Neural cell (in vitro differentiated cells): ENCODE results near the gene ANXA2. TPM values are rescaled to one million over a fixed set of nuclear protein-coding genes. Genes with fewer than 3 reads are reported as not detected.

Experiments used
- H2AFZ ChIP-seq: fragments of 200-600, 300-800 bp; sonication (generic), shearing (Covaris generic); 2 replicates; pipeline ENCODE4 v1.6.0; 2014; ENCODE audit warnings: low read depth, mild to moderate bottlenecking, antibody characterized with exemption, low read length, moderate library complexity
- H3F3A ChIP-seq: fragments of 200-600 bp; shearing (Covaris generic); 2 replicates; pipeline ENCODE4 v1.6.1; 2016; ENCODE audit warnings: mild to moderate bottlenecking, moderate library complexity, mixed read lengths, antibody characterized with exemption, low read length; ENCODE audit not compliant: insufficient read depth, poor library complexity, severe bottlenecking
- H3K27ac ChIP-seq: fragments of 200-600, 300-800 bp; sonication (generic), shearing (Covaris generic); 2 replicates; pipeline ENCODE4 v1.5.1; 2014; ENCODE audit warnings: mild to moderate bottlenecking, low read length, moderate library complexity
- H3K27me3 ChIP-seq: fragments of 300-800, 200-600 bp; sonication (generic), shearing (Covaris generic); 2 replicates; pipeline ENCODE4 v1.6.0; 2014; ENCODE audit warnings: mild to moderate bottlenecking, low read depth, low read length, moderate library complexity; ENCODE audit not compliant: insufficient read depth
- H3K36me3 ChIP-seq: fragments of 300-800, 200-600 bp; sonication (generic), shearing (Covaris generic); 2 replicates; pipeline ENCODE4 v1.5.1; 2014; ENCODE audit warnings: mild to moderate bottlenecking, antibody characterized with exemption, low read length, moderate library complexity; ENCODE audit not compliant: insufficient read depth
- H3K4me2 ChIP-seq: fragments of 300-800, 200-600 bp; sonication (generic), shearing (Covaris generic); 2 replicates; pipeline ENCODE4 v1.6.0; 2014; ENCODE audit warnings: mild to moderate bottlenecking, low read length
- H3K4me3 ChIP-seq: fragments of 300-800, 200-600 bp; sonication (generic), shearing (Covaris generic); 2 replicates; pipeline ENCODE4 v1.5.1; 2014; ENCODE audit warnings: mild to moderate bottlenecking, low read length, moderate library complexity
- H3K79me2 ChIP-seq: fragments of 200-600 bp; shearing (Covaris generic); replicated peaks from 2 replicates; pipeline ENCODE4 v1.6.0; 2014; ENCODE audit warnings: mild to moderate bottlenecking, low read length, moderate library complexity; ENCODE audit not compliant: insufficient read depth
- H3K9ac ChIP-seq: fragments of 300-800, 200-600 bp; sonication (generic), shearing (Covaris generic); 2 replicates; pipeline ENCODE4 v1.6.1; 2016; ENCODE audit warnings: mild to moderate bottlenecking, low read length, mixed read lengths
- H3K9me2 ChIP-seq: fragments of 200-600 bp; shearing (Covaris generic); 2 replicates; pipeline ENCODE4 v1.6.1; 2016; ENCODE audit warnings: mild to moderate bottlenecking, low read length, mixed read lengths; ENCODE audit not compliant: insufficient read depth
- H3K9me3 ChIP-seq: fragments of 200-600, 300-800 bp; sonication (generic), shearing (Covaris generic); 2 replicates; pipeline ENCODE4 v1.6.1; 2016; ENCODE audit warnings: mild to moderate bottlenecking, mixed run types, low read length, moderate library complexity, mixed read lengths
- H4K20me1 ChIP-seq: fragments of 200-600 bp; shearing (Covaris generic); 2 replicates; pipeline ENCODE4 v1.6.1; 2016; ENCODE audit warnings: mild to moderate bottlenecking, mixed run types; ENCODE audit not compliant: insufficient read depth
- EP300 ChIP-seq: fragments of 450-650 bp; conservative IDR thresholded peaks from 2 replicates; pipeline ENCODE4 v1.6.1; 2014; ENCODE audit warnings: antibody characterized with exemption, mild to moderate bottlenecking, moderate library complexity; ENCODE audit not compliant: poor library complexity, severe bottlenecking
- EZH2 ChIP-seq: fragments of 200-600, 300-800 bp; shearing (Covaris generic), sonication (generic); IDR thresholded peaks from 2 replicates; pipeline ENCODE4 v1.6.1; 2014; ENCODE audit warnings: antibody characterized with exemption, low read length, borderline replicate concordance, mild to moderate bottlenecking; ENCODE audit not compliant: insufficient read depth, poor library complexity, severe bottlenecking
- MXI1 ChIP-seq: fragments of 450-650 bp; conservative IDR thresholded peaks from 2 replicates; pipeline ENCODE4 v1.6.1; 2014; ENCODE audit warnings: antibody characterized with exemption, mild to moderate bottlenecking; ENCODE audit not compliant: poor library complexity, severe bottlenecking
- POLR2AphosphoS5 ChIP-seq: IDR thresholded peaks from 2 replicates; pipeline ENCODE4 v1.6.1; 2012
- RAD21 ChIP-seq: fragments of 450-650 bp; conservative IDR thresholded peaks from 2 replicates; pipeline ENCODE4 v1.6.1; 2014; ENCODE audit warnings: antibody characterized with exemption, mild to moderate bottlenecking, moderate library complexity
- REST ChIP-seq: IDR thresholded peaks from 2 replicates; pipeline ENCODE4 v1.6.1; 2012; ENCODE audit warnings: borderline replicate concordance
- SMC3 ChIP-seq: fragments of 450-650 bp; conservative IDR thresholded peaks from 2 replicates; pipeline ENCODE4 v1.6.1; 2014; ENCODE audit warnings: antibody characterized with exemption, mild to moderate bottlenecking, moderate library complexity; ENCODE audit not compliant: poor library complexity
- TAF1 ChIP-seq: IDR thresholded peaks from 2 replicates; pipeline ENCODE4 v1.6.1; 2012; ENCODE audit warnings: low read depth
- polyA plus RNA-seq: library from polyadenylated mRNA; depleted of rRNA; stranded (reverse); fragments of >200 nt; gene quantifications from 2 replicates; pipeline ENCODE4 v1.2.3, GENCODE V29; 2014
- TF ChIP-seq, protein P1 (sequence below): fragments of 450-650 bp; IDR thresholded peaks from 2 replicates; pipeline ENCODE4 v1.5.1; 2014; ENCODE audit warnings: antibody characterized with exemption, mild to moderate bottlenecking, moderate library complexity; ENCODE audit not compliant: poor library complexity, severe bottlenecking

Gene ANXA2
- polyA plus RNA-seq, 1 donor from 2014 or later = 6.2 TPM

- H3F3A ChIP-seq = no peaks in the 10 kb centered on the region
- no peak overlapping the region for H3K4me2 ChIP-seq
- H2AFZ ChIP-seq = no peak overlapping the region
- H3K4me3 ChIP-seq = no peak overlapping the region
- no peaks in the 10 kb centered on the region for H3K36me3 ChIP-seq
- no peak for TF ChIP-seq TAF1
- TF ChIP-seq SMC3 = no peak
- TF ChIP-seq EP300 = no peak
- no peak for TF ChIP-seq EZH2
- TF ChIP-seq POLR2AphosphoS5 = no peak
- no peak for TF ChIP-seq REST
- no peak for TF ChIP-seq MXI1
- TF ChIP-seq, protein P1, sequence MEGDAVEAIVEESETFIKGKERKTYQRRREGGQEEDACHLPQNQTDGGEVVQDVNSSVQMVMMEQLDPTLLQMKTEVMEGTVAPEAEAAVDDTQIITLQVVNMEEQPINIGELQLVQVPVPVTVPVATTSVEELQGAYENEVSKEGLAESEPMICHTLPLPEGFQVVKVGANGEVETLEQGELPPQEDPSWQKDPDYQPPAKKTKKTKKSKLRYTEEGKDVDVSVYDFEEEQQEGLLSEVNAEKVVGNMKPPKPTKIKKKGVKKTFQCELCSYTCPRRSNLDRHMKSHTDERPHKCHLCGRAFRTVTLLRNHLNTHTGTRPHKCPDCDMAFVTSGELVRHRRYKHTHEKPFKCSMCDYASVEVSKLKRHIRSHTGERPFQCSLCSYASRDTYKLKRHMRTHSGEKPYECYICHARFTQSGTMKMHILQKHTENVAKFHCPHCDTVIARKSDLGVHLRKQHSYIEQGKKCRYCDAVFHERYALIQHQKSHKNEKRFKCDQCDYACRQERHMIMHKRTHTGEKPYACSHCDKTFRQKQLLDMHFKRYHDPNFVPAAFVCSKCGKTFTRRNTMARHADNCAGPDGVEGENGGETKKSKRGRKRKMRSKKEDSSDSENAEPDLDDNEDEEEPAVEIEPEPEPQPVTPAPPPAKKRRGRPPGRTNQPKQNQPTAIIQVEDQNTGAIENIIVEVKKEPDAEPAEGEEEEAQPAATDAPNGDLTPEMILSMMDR = no peak
- TF ChIP-seq RAD21 = no peak
- H3K9ac ChIP-seq = no peak overlapping the region
- no peaks in the 10 kb centered on the region for H3K9me3 ChIP-seq
- H3K9me2 ChIP-seq = no peaks in the 10 kb centered on the region
- H3K79me2 ChIP-seq = no peaks in the 10 kb centered on the region
- no peaks in the 10 kb centered on the region for H3K27me3 ChIP-seq
- no peak overlapping the region for H3K27ac ChIP-seq
- H4K20me1 ChIP-seq = no peaks in the 10 kb centered on the region
Observed at GRCh38 chr15:60420203-60420716, 22.5 kb upstream of the ANXA2 start.

DNA sequence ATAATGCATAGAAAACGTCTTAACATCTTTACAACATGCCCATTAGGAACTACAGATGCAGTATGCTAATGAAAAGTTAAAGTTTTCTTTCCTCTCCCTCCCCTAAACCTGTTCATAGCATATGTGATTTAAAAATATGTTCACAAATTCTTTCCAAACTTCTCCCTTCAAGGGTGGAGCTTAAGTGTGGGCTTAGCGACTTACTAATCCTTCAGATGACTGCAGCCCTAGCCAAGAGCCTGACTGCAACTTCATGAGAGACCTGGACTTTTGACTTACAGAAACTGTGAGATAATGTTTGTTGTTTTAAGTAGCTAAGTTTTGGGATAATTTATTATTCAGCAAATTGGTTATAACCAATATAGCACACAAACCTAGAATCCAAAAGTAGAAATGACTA is 22.0 kb upstream of the ANXA2 start:
- no peaks in the 10 kb centered on the region for H3K79me2 ChIP-seq
- no peak for TF ChIP-seq EZH2
- TF ChIP-seq TAF1 = no peak
- no peak for TF ChIP-seq POLR2AphosphoS5
- TF ChIP-seq, protein P1 = no peak
- no peak for TF ChIP-seq SMC3
- no peak for TF ChIP-seq REST
- TF ChIP-seq MXI1 = no peak
- TF ChIP-seq EP300 = no peak
- TF ChIP-seq RAD21 = no peak
- H3K27ac ChIP-seq = no peak overlapping the region
- H3K4me3 ChIP-seq = no peak overlapping the region
- H3K9ac ChIP-seq = no peak overlapping the region
- H4K20me1 ChIP-seq = no peaks in the 10 kb centered on the region
- no peak overlapping the region for H2AFZ ChIP-seq
- no peaks in the 10 kb centered on the region for H3K27me3 ChIP-seq
- H3K9me2 ChIP-seq = no peaks in the 10 kb centered on the region
- H3K36me3 ChIP-seq = no peaks in the 10 kb centered on the region
- no peak overlapping the region for H3K4me2 ChIP-seq
- no peaks in the 10 kb centered on the region for H3F3A ChIP-seq
- no peaks in the 10 kb centered on the region for H3K9me3 ChIP-seq
